Mammary epithelial cell (primary cell): Measurements from ENCODE around the gene MGAT5.

Experiments used
- CTCF ChIP-seq, 2 donors: IDR thresholded peaks in 1 of 2; conservative IDR thresholded peaks in 1 of 2; 2 replicates each; pipeline ENCODE4 v1.5.1; 2011 to 2012; ENCODE audit warnings: inconsistent platforms in 2 of 2, low read length in 2 of 2, mild to moderate bottlenecking in 2 of 2, control low read depth in 1 of 2, low read depth in 1 of 2; ENCODE audit not compliant: insufficient read depth in 1 of 2; ENCODE audit errors: extremely low read depth in 1 of 2
- EZH2 ChIP-seq: IDR thresholded peaks from 2 replicates; pipeline ENCODE4 v1.6.1; 2012; ENCODE audit warnings: low read length, inconsistent platforms, borderline replicate concordance

- TF ChIP-seq CTCF (conservative IDR thresholded peaks at IDR 0.05 in 1 of 2, IDR thresholded peaks at IDR 0.05 in 1 of 2; ENCODE audit: extremely low read depth in 1 of 2, insufficient read depth in 1 of 2, low read depth in 1 of 2, low read length in 2 of 2) = no peak
- TF ChIP-seq EZH2 = no peak
These were observed 26.9 kb downstream of the MGAT5 start for GRCh38 chr2:134280726-134281125.
